BE2C (cell line): ENCODE results near the gene ETV1.
A peak's percentile ranks its signal among the peaks of the same experiment; 100 is the strongest.

Experiments
- DNase-seq: peaks from one replicate; pipeline ENCODE4 v3.0.0-alpha.2; 2020
- H3K27me3 ChIP-seq: fragments of 250-450 bp; sonication (Bioruptor Pico); 2 replicates; pipeline ENCODE4 v1.5.1; 2020; ENCODE audit warnings: mild to moderate bottlenecking
- H3K36me3 ChIP-seq: fragments of 250-450 bp; sonication (Bioruptor Pico); 2 replicates; pipeline ENCODE4 v1.5.1; 2020; ENCODE audit warnings: mild to moderate bottlenecking
- H3K4me1 ChIP-seq: fragments of 250-450 bp; sonication (Bioruptor Pico); 2 replicates; pipeline ENCODE4 v1.5.1; 2020
- H3K4me3 ChIP-seq: 2 replicates; pipeline ENCODE4 v1.5.1; 2011; ENCODE audit warnings: low read depth, low read length
- H3K9me3 ChIP-seq: fragments of 250-450 bp; sonication (Bioruptor Pico); 2 replicates; pipeline ENCODE4 v1.5.1; 2020
- TF ChIP-seq, protein P1 (sequence below): IDR thresholded peaks from 2 replicates; pipeline ENCODE4 v1.5.1; 2012; ENCODE audit warnings: mild to moderate bottlenecking, low read depth, low read length

ETV1 gene

DNA sequence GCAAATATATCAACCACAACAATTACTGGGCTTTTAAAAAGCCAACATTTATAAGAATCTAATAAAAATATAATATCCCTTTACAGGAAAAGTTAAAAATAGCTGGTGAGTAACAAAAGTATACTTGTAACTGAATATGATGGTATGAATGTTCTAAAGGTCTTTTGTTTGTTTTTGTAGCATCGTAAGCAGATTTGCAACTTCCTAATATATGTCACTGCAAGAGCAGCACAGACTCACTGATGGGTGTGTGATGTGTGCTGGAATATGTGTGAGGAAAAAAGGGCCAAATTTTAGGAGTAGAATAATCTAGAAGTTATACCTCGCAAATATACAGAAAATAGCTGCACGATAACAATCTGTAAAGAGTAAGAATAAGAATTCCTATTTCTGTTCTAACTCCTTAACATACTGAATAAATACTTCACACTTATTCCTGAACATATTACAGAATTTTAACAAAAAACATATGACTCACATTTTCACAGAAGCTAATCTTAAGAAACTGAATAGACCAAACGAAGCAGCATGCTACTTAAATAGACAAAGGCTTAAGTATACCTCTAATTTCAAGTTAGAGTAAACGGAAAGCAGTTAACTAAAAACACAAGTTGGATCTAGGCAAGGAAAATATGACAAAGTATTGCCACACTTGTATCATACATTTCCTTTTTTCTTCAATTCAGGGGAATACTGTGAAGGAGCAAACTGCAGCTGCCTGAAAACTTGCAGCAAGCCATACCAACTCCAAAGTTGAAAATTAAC is 9.6 kb downstream of the ETV1 start:
- H3K9me3 ChIP-seq, result no peaks in the 10 kb centered on the region
- no peak for DNase-seq
- peak overlapping the region; percentile 40 for H3K4me3 ChIP-seq
- H3K27me3 ChIP-seq, result no peaks in the 10 kb centered on the region
- H3K36me3 ChIP-seq, result peaks cover 15% of the 10 kb centered on the region
- TF ChIP-seq, protein P1, sequence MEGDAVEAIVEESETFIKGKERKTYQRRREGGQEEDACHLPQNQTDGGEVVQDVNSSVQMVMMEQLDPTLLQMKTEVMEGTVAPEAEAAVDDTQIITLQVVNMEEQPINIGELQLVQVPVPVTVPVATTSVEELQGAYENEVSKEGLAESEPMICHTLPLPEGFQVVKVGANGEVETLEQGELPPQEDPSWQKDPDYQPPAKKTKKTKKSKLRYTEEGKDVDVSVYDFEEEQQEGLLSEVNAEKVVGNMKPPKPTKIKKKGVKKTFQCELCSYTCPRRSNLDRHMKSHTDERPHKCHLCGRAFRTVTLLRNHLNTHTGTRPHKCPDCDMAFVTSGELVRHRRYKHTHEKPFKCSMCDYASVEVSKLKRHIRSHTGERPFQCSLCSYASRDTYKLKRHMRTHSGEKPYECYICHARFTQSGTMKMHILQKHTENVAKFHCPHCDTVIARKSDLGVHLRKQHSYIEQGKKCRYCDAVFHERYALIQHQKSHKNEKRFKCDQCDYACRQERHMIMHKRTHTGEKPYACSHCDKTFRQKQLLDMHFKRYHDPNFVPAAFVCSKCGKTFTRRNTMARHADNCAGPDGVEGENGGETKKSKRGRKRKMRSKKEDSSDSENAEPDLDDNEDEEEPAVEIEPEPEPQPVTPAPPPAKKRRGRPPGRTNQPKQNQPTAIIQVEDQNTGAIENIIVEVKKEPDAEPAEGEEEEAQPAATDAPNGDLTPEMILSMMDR, result no peak
- H3K4me1 ChIP-seq, result peaks cover 11% of the 10 kb centered on the region; the same call in 1 of the 2 replicates

GRCh38 chr7:13976594-13976993 is 12.9 kb downstream of the ETV1 start:
- Histone ChIP-seq H3K4me1 (peaks cover 11% of the 10 kb centered on the region; the same call in 1 of the 2 replicates), H3K27me3 (no peaks in the 10 kb centered on the region), H3K9me3 (no peaks in the 10 kb centered on the region), H3K36me3 (peaks cover 23% of the 10 kb centered on the region), H3K4me3 (no peak overlapping the region)
- TF ChIP-seq, protein P1, result no peak
- no peak for DNase-seq

DNA sequence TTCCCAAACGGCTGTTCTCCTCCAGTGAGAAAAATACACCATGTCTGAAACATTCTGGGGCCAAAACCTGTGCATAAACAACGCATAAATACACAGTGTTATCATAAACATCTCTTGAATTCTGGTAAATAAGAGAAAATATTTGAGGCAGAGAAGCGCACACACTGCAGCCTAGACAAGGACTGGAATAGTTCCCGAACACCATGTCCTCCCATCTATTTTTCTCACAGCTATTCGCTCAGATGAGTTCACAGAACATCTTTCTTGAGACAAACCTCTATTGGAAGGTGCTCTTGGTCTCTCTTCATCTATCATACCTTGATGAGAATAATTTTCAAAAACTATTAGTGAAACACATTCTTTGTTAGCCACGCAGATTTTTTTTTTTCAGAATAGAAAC is 24.4 kb downstream of the ETV1 start:
- Histone ChIP-seq H3K9me3 (no peaks in the 10 kb centered on the region), H3K4me3 (no peak overlapping the region), H3K4me1 (peaks cover 4% of the 10 kb centered on the region; the same call in 1 of the 2 replicates), H3K36me3 (no peaks in the 10 kb centered on the region; the same call in 1 of the 2 replicates), H3K27me3 (no peaks in the 10 kb centered on the region)
- TF ChIP-seq, protein P1, result no peak
- no peak for DNase-seq

DNA sequence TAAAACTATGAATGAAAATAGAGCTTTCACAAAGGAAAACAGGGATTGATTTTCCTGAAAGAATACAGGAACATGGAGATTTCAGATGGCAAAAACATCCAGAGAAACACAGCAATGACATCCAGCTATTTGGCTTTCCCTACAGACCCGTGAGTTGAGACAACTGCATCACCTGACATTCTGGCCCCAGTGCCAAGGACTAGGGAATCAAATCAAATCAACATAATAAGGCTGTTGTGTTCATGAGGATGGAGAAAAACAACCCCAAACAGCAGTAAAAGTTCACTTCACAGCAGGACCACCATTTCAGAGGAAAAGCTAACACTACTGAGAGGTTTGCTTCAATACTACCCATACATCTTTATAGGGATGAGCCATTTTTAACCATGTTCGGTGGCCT is 25.5 kb downstream of the ETV1 start:
- TF ChIP-seq, protein P1, result no peak
- no peak for DNase-seq
- Histone ChIP-seq H3K4me1 (peaks cover 4% of the 10 kb centered on the region; the same call in 1 of the 2 replicates), H3K36me3 (no peaks in the 10 kb centered on the region; the same call in 1 of the 2 replicates), H3K9me3 (no peaks in the 10 kb centered on the region), H3K4me3 (no peak overlapping the region), H3K27me3 (no peaks in the 10 kb centered on the region)

GRCh38 chr7:13955494-13955893 is 34.0 kb downstream of the ETV1 start:
- TF ChIP-seq, protein P1, result no peak

GRCh38 chr7:13953368-13953767 is 36.1 kb downstream of the ETV1 start:
- H3K27me3 ChIP-seq, result no peaks in the 10 kb centered on the region
- no peak for DNase-seq
- TF ChIP-seq, protein P1, result no peak
- H3K4me1 ChIP-seq, result peaks cover 40% of the 10 kb centered on the region
- no peaks in the 10 kb centered on the region for H3K9me3 ChIP-seq
- H3K36me3 ChIP-seq, result no peaks in the 10 kb centered on the region; the same call in 1 of the 2 replicates
- no peak overlapping the region for H3K4me3 ChIP-seq

More at GRCh38 chr7:13955494-13955893, 34.0 kb downstream of the ETV1 start:
- Histone ChIP-seq H3K4me3 (no peak overlapping the region), H3K27me3 (no peaks in the 10 kb centered on the region), H3K36me3 (no peaks in the 10 kb centered on the region; the same call in 1 of the 2 replicates), H3K9me3 (no peaks in the 10 kb centered on the region), H3K4me1 (peaks cover 24% of the 10 kb centered on the region)
- no peak for DNase-seq
